GM23338 (cell line): ENCODE measurements around the gene USP31. TPM values are rescaled to one million over a fixed set of nuclear protein-coding genes. Genes with fewer than 3 reads are reported as not detected.

ENCODE experiments used
- ATAC-seq: fragments of 200-7000 bp; cut with Tn5 transposase; 3 replicates; pipeline ENCODE4 v1.9.1; 2020
- DNase-seq: peaks from one replicate; pipeline ENCODE4 v3.0.0-alpha.2; 2015; ENCODE audit warnings: low spot score
- H2AFZ ChIP-seq: fragments of 200-600 bp; sonication (generic); 2 replicates; pipeline ENCODE4 v1.8.0; 2016; ENCODE audit warnings: antibody characterized with exemption, mild to moderate bottlenecking, moderate library complexity
- H3F3A ChIP-seq: fragments of 200-600 bp; sonication (generic); replicated peaks from 2 replicates; pipeline ENCODE4 v1.8.0; 2017; ENCODE audit warnings: antibody characterized with exemption, mixed run types, low read depth
- H3K27ac ChIP-seq: fragments of 200-600 bp; sonication (generic); 2 replicates; pipeline ENCODE4 v1.6.1; 2016; ENCODE audit warnings: low read depth
- H3K27me3 ChIP-seq: fragments of 200-600 bp; sonication (generic); 2 replicates; pipeline ENCODE4 v1.8.0; 2016; ENCODE audit warnings: mild to moderate bottlenecking, mixed run types, moderate library complexity; ENCODE audit not compliant: insufficient read depth
- H3K36me3 ChIP-seq: fragments of 200-600 bp; sonication (generic); 2 replicates; pipeline ENCODE4 v1.8.0; 2016; ENCODE audit warnings: mild to moderate bottlenecking; ENCODE audit not compliant: insufficient read depth
- H3K4me1 ChIP-seq: fragments of 200-600 bp; sonication (generic); 2 replicates; pipeline ENCODE4 v1.8.0; 2016; ENCODE audit warnings: mild to moderate bottlenecking, moderate library complexity; ENCODE audit not compliant: insufficient read depth
- H3K4me2 ChIP-seq: fragments of 200-600 bp; sonication (generic); 2 replicates; pipeline ENCODE4 v1.7.1; 2017; ENCODE audit warnings: mixed run types
- H3K4me3 ChIP-seq: fragments of 200-600 bp; sonication (generic); 2 replicates; pipeline ENCODE4 v1.6.1; 2016; ENCODE audit warnings: mixed run types
- H3K79me2 ChIP-seq: fragments of 200-600 bp; sonication (generic); replicated peaks from 2 replicates; pipeline ENCODE4 v1.8.0; 2017; ENCODE audit warnings: mild to moderate bottlenecking; ENCODE audit not compliant: insufficient read depth
- H3K9me2 ChIP-seq: fragments of 200-600 bp; sonication (generic); 2 replicates; pipeline ENCODE4 v1.8.0; 2017; ENCODE audit not compliant: insufficient read depth
- H4K20me1 ChIP-seq: fragments of 200-600 bp; sonication (generic); replicated peaks from 2 replicates; pipeline ENCODE4 v1.8.0; 2017; ENCODE audit warnings: mild to moderate bottlenecking; ENCODE audit not compliant: insufficient read depth
- H3K27ac Mint-ChIP-seq: 2 replicates; pipeline ENCODE4 v1.8.0; 2020; ENCODE audit warnings: inconsistent platforms, mild to moderate bottlenecking, moderate library complexity, mixed read lengths
- H3K27me3 Mint-ChIP-seq: 3 replicates; pipeline ENCODE4 v1.8.0; 2022; ENCODE audit warnings: low read depth, mild to moderate bottlenecking, moderate library complexity, mixed read lengths, inconsistent platforms; ENCODE audit not compliant: insufficient read depth, poor library complexity
- H3K36me3 Mint-ChIP-seq: 3 replicates; pipeline ENCODE4 v1.8.0; 2021; ENCODE audit warnings: low read depth, mild to moderate bottlenecking, inconsistent platforms, moderate library complexity, mixed read lengths
- H3K4me1 Mint-ChIP-seq: 3 replicates; pipeline ENCODE4 v1.8.0; 2020; ENCODE audit warnings: mild to moderate bottlenecking, inconsistent platforms, mixed read lengths
- H3K4me3 Mint-ChIP-seq: 3 replicates; pipeline ENCODE4 v1.8.0; 2021; ENCODE audit warnings: moderate library complexity, mild to moderate bottlenecking, inconsistent platforms, mixed read lengths
- H3K9me3 Mint-ChIP-seq: 3 replicates; pipeline ENCODE4 v1.8.0; 2020; ENCODE audit warnings: moderate library complexity, mild to moderate bottlenecking, inconsistent platforms, mixed read lengths
- CREB1 ChIP-seq: fragments of 250-450 bp; sonication (Bioruptor Pico); IDR thresholded peaks from 2 replicates; pipeline ENCODE4 v1.5.0; 2020; ENCODE audit warnings: low read depth, mild to moderate bottlenecking, moderate library complexity
- ETS1 ChIP-seq: IDR thresholded peaks from 2 replicates; pipeline ENCODE4 v1.6.1; 2016; ENCODE audit warnings: antibody characterized with exemption
- EZH2 ChIP-seq: fragments of 200-600 bp; sonication (generic); IDR thresholded peaks from one replicate; pipeline ENCODE4 v1.8.0; 2017; ENCODE audit warnings: antibody characterized with exemption, mild to moderate bottlenecking, low read depth; ENCODE audit not compliant: unreplicated experiment
- EZH2phosphoT487 ChIP-seq: fragments of 200-600 bp; sonication (generic); IDR thresholded peaks from one replicate; pipeline ENCODE4 v1.8.1; 2018; ENCODE audit warnings: antibody characterized with exemption; ENCODE audit not compliant: unreplicated experiment
- JUNB ChIP-seq: IDR thresholded peaks from one replicate; pipeline ENCODE4 v1.6.1; 2016; ENCODE audit warnings: antibody characterized with exemption; ENCODE audit not compliant: unreplicated experiment
- NANOG ChIP-seq: IDR thresholded peaks from 2 replicates; pipeline ENCODE4 v1.6.1; 2016; ENCODE audit warnings: antibody characterized with exemption, borderline replicate concordance
- POLR2AphosphoS5 ChIP-seq: IDR thresholded peaks from 2 replicates; pipeline ENCODE4 v1.6.1; 2016; ENCODE audit warnings: antibody characterized with exemption, low read depth
- REST ChIP-seq: IDR thresholded peaks from one replicate; pipeline ENCODE4 v1.6.1; 2018; ENCODE audit warnings: antibody characterized with exemption; ENCODE audit not compliant: unreplicated experiment
- STAT1 ChIP-seq: IDR thresholded peaks from one replicate; pipeline ENCODE4 v1.6.1; 2016; ENCODE audit warnings: antibody characterized with exemption; ENCODE audit not compliant: unreplicated experiment
- ZNF114 ChIP-seq: fragments of 250-450 bp; sonication (Bioruptor Pico); IDR thresholded peaks from 2 replicates; pipeline ENCODE4 v1.5.0; 2020; ENCODE audit warnings: mild to moderate bottlenecking, moderate library complexity
- ZNF331 ChIP-seq: fragments of 250-450 bp; sonication (Bioruptor Pico); IDR thresholded peaks from 2 replicates; pipeline ENCODE4 v1.5.0; 2020; ENCODE audit warnings: low read depth, mild to moderate bottlenecking, moderate library complexity
- polyA plus RNA-seq: library from polyadenylated mRNA; unstranded; fragments of >200 nt; fragmentation: Nextera tagmentation; extraction: Ambion mirVana; gene quantifications from 2 replicates; pipeline ENCODE4 v1.2.1, GENCODE V29; 2016
- total RNA-seq: library from RNA; depleted of rRNA; stranded (reverse); fragments of >200 nt; shearing (Covaris generic); gene quantifications from 2 replicates; pipeline ENCODE4 v1.2.3, GENCODE V29; 2014
- TF ChIP-seq, protein P1 (sequence below), 2 experiments: fragments of 200-600 bp in 1 of 2; sonication (generic) in 1 of 2; conservative IDR thresholded peaks; 2 replicates each; pipeline versions ENCODE4 v1.5.1 to v1.6.1; 2016 to 2017; ENCODE audit warnings: antibody characterized with exemption in 2 of 2, low read depth in 2 of 2, mild to moderate bottlenecking in 2 of 2, moderate library complexity in 1 of 2
- TF ChIP-seq, protein P2 (sequence below): fragments of 250-450 bp; sonication (Bioruptor Pico); IDR thresholded peaks from 2 replicates; pipeline ENCODE4 v1.5.0; 2020; ENCODE audit warnings: mild to moderate bottlenecking, moderate library complexity

The USP31 gene
- total and polyA plus RNA-seq, 2 experiments from 2014 or later, result 4.3 to 17.9 TPM

GRCh38 chr16:23158114-23158513 is 8.9 kb upstream of the USP31 start:
- Mint-ChIP-seq H3K27ac (no peak overlapping the region), H3K4me3 (no peak overlapping the region), H3K4me1 (peaks cover 9% of the 10 kb centered on the region), H3K27me3 (no peaks in the 10 kb centered on the region), H3K9me3 (peaks cover 16% of the 10 kb centered on the region), H3K36me3 (peaks cover 11% of the 10 kb centered on the region)
- Histone ChIP-seq H3K9me2 (no peaks in the 10 kb centered on the region; the same call in none of the 2 replicates), H3K36me3 (peaks cover 5% of the 10 kb centered on the region; the same call in 1 of the 2 replicates), H3K4me1 (0 out of 2 replicates have a peak, but pooled peaks cover 4% of the 10 kb centered on the region), H3K4me2 (no peak overlapping the region), H4K20me1 (no peaks in the 10 kb centered on the region), H2AFZ (no peak overlapping the region), H3K79me2 (no peaks in the 10 kb centered on the region), H3K4me3 (no peak overlapping the region), H3K27ac (no peak overlapping the region), H3K27me3 (no peaks in the 10 kb centered on the region), H3F3A (no peaks in the 10 kb centered on the region)
- ATAC-seq (no peak), DNase-seq (no peak)
- TF ChIP-seq REST (no peak), EZH2 (no peak), CREB1 (CRISPR knock-in tag) (no peak), JUNB (no peak), STAT1 (no peak), ZNF331 (no peak), ZNF114 (no peak), POLR2AphosphoS5 (no peak), NANOG (no peak), EZH2phosphoT487 (no peak), ETS1 (no peak)
- TF ChIP-seq, protein P1, sequence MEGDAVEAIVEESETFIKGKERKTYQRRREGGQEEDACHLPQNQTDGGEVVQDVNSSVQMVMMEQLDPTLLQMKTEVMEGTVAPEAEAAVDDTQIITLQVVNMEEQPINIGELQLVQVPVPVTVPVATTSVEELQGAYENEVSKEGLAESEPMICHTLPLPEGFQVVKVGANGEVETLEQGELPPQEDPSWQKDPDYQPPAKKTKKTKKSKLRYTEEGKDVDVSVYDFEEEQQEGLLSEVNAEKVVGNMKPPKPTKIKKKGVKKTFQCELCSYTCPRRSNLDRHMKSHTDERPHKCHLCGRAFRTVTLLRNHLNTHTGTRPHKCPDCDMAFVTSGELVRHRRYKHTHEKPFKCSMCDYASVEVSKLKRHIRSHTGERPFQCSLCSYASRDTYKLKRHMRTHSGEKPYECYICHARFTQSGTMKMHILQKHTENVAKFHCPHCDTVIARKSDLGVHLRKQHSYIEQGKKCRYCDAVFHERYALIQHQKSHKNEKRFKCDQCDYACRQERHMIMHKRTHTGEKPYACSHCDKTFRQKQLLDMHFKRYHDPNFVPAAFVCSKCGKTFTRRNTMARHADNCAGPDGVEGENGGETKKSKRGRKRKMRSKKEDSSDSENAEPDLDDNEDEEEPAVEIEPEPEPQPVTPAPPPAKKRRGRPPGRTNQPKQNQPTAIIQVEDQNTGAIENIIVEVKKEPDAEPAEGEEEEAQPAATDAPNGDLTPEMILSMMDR (conservative IDR thresholded peaks at IDR 0.05; ENCODE audit: low read depth in 2 of 2), result no peak
- TF ChIP-seq, protein P2, sequence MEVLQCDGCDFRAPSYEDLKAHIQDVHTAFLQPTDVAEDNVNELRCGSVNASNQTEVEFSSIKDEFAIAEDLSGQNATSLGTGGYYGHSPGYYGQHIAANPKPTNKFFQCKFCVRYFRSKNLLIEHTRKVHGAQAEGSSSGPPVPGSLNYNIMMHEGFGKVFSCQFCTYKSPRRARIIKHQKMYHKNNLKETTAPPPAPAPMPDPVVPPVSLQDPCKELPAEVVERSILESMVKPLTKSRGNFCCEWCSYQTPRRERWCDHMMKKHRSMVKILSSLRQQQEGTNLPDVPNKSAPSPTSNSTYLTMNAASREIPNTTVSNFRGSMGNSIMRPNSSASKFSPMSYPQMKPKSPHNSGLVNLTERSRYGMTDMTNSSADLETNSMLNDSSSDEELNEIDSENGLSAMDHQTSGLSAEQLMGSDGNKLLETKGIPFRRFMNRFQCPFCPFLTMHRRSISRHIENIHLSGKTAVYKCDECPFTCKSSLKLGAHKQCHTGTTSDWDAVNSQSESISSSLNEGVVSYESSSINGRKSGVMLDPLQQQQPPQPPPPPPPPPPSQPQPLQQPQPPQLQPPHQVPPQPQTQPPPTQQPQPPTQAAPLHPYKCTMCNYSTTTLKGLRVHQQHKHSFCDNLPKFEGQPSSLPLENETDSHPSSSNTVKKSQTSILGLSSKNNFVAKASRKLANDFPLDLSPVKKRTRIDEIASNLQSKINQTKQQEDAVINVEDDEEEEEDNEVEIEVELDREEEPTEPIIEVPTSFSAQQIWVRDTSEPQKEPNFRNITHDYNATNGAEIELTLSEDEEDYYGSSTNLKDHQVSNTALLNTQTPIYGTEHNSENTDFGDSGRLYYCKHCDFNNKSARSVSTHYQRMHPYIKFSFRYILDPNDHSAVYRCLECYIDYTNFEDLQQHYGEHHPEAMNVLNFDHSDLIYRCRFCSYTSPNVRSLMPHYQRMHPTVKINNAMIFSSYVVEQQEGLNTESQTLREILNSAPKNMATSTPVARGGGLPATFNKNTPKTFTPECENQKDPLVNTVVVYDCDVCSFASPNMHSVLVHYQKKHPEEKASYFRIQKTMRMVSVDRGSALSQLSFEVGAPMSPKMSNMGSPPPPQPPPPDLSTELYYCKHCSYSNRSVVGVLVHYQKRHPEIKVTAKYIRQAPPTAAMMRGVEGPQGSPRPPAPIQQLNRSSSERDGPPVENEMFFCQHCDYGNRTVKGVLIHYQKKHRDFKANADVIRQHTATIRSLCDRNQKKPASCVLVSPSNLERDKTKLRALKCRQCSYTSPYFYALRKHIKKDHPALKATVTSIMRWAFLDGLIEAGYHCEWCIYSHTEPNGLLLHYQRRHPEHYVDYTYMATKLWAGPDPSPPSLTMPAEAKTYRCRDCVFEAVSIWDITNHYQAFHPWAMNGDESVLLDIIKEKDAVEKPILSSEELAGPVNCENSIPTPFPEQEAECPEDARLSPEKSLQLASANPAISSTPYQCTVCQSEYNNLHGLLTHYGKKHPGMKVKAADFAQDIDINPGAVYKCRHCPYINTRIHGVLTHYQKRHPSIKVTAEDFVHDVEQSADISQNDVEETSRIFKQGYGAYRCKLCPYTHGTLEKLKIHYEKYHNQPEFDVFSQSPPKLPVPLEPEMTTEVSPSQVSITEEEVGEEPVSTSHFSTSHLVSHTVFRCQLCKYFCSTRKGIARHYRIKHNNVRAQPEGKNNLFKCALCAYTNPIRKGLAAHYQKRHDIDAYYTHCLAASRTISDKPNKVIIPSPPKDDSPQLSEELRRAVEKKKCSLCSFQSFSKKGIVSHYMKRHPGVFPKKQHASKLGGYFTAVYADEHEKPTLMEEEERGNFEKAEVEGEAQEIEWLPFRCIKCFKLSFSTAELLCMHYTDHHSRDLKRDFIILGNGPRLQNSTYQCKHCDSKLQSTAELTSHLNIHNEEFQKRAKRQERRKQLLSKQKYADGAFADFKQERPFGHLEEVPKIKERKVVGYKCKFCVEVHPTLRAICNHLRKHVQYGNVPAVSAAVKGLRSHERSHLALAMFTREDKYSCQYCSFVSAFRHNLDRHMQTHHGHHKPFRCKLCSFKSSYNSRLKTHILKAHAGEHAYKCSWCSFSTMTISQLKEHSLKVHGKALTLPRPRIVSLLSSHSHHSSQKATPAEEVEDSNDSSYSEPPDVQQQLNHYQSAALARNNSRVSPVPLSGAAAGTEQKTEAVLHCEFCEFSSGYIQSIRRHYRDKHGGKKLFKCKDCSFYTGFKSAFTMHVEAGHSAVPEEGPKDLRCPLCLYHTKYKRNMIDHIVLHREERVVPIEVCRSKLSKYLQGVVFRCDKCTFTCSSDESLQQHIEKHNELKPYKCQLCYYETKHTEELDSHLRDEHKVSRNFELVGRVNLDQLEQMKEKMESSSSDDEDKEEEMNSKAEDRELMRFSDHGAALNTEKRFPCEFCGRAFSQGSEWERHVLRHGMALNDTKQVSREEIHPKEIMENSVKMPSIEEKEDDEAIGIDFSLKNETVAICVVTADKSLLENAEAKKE (CRISPR knock-in tag), result no peak
